Measurements from ENCODE around the gene SAMD3.
A peak's percentile ranks its signal among the peaks of the same experiment; 100 is the strongest.

SAMD3 gene

DNA sequence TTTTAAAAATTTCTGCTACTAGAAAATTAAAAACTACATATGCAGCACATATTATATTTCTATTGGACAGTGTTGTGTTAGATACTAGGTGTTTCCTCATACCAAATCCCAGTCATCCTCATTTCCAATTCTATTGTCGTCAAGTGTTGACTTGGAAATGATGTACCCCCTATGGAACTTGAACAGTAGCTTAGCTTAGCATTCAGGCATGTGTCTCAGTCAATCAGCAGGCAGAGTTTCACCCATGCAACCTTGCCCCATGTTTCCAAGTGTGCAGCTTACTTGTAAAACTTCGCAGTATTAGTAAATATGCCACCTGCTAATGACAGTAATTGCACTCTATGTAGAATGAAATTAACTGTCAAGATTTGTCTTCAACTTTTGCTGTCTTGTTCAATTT, 59.5 kb downstream of the SAMD3 start:
- DNase-seq (ENCODE audit: insufficient read length, low spot score) (no peak), FAIRE-seq (no peak)
- TF ChIP-seq CTCF (IDR thresholded peaks at IDR 0.05; ENCODE audit: insufficient read depth, missing control alignments) = no peak

GRCh38 chr6:130162421-130162820, 60.3 kb downstream of the SAMD3 start:
- FAIRE-seq = no peak
- no peak for DNase-seq (ENCODE audit: insufficient read length, low spot score)
- no peak for TF ChIP-seq CTCF (IDR thresholded peaks at IDR 0.05; ENCODE audit: insufficient read depth, missing control alignments)

GRCh38 chr6:130161683-130162404, 60.9 kb downstream of the SAMD3 start:
- no peak for TF ChIP-seq CTCF (IDR thresholded peaks at IDR 0.05; ENCODE audit: insufficient read depth, missing control alignments)
- DNase-seq (ENCODE audit: insufficient read length, low spot score) (no peak), FAIRE-seq (peak; percentile 73)

DNA sequence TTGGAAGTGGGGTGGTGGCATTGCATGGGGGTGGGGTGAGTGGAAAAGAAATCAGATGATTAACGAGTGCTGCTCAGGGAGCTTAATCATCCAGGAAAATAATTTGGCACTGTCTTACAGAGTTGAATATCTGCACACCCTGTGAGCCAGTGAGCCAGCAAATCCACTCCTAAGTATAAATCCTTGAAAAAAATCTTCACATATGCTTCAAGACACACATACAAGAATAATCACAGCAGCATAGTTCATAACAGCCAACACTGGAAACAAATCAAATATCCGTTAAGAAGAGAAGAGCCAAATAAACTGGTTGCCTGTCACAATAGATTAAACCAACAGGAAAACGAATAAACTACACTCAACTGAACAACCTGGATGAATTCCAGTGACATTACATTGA, 62.8 kb downstream of the SAMD3 start:
- DNase-seq (ENCODE audit: insufficient read length, low spot score) (no peak), FAIRE-seq (peak; percentile 86)
- no peak for TF ChIP-seq CTCF (IDR thresholded peaks at IDR 0.05; ENCODE audit: insufficient read depth, missing control alignments)

DNA sequence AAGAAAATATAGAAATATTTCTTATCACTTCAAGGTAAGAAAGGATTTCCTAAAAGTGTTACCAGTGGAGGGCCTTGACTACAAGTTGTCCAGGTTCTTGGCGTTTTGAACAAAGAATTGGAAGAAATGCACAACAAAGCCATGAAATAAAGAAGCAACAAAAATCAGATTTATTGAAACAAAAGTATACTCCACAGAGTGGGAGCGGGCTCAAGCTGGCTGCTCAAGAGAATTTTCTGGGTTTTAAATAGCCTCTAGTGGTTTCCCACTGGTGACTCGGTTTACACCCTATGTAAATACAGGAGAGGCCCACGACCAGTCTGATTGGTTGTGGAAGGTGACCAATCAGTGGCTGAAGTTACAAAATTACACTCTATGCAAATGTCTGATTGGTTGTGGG, 64.2 kb downstream of the SAMD3 start:
- no peak for FAIRE-seq
- no peak for TF ChIP-seq CTCF (IDR thresholded peaks at IDR 0.05; ENCODE audit: insufficient read depth, missing control alignments)
- DNase-seq (ENCODE audit: insufficient read length, low spot score) = no peak

DNA sequence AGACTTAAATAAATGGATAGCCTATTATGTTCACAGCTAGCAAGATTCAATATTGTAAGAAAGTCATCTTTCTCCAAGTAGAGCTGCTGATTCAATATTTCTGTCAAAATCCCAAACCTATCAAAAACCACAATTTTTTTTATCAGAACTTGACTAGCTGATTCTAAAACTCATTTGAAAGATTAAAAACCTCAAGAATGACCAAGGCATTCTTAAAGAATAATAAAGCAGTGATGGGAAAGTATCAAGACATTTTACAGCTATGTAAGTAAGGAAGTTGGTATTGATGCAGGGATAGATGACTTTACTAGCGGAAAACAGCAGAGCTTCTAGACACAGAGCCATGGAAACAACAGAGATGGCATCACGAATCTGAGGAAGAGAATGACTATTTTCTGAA, 64.7 kb downstream of the SAMD3 start:
- no peak for TF ChIP-seq CTCF (IDR thresholded peaks at IDR 0.05; ENCODE audit: insufficient read depth, missing control alignments)
- FAIRE-seq (no peak), DNase-seq (ENCODE audit: insufficient read length, low spot score) (no peak)

DNA sequence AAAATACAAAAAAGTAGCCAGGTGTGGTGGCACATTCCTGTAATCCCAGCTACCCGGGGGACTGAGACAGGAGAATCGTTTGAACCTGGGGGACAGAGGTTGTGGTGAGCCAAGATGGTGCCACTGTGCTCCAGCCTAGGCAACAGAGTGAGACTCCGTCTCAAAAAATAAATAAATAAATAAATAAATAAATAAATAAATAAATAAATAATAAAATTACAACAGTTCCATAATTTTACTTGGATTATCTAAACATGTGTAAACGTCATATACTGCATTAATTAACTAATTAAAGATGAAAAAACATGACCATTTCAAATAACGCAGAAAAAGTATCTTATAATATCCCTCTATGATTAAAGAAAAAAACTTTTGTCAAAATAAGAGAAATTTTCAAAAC, 65.8 kb downstream of the SAMD3 start:
- no peak for FAIRE-seq
- no peak for TF ChIP-seq CTCF (IDR thresholded peaks at IDR 0.05; ENCODE audit: insufficient read depth, missing control alignments)
- no peak for DNase-seq (ENCODE audit: insufficient read length, low spot score)

All from D721Med (cell line).